HUES6 (cell line): Measurements from ENCODE around the gene PPIB.

Experiments
- H3K27ac ChIP-seq: 2 replicates; pipeline ENCODE4 v1.7.0; 2013; ENCODE audit warnings: low read depth, mild to moderate bottlenecking, low read length, inconsistent platforms
- H3K27me3 ChIP-seq: 2 replicates; pipeline ENCODE4 v1.6.1; 2013; ENCODE audit warnings: low read length; ENCODE audit not compliant: control insufficient read depth, insufficient read depth
- H3K36me3 ChIP-seq: 2 replicates; pipeline ENCODE4 v1.6.1; 2013; ENCODE audit warnings: low read length; ENCODE audit not compliant: control insufficient read depth, insufficient read depth
- H3K4me1 ChIP-seq: 2 replicates; pipeline ENCODE4 v1.6.1; 2013; ENCODE audit warnings: low read length; ENCODE audit not compliant: control insufficient read depth, insufficient read depth
- H3K4me3 ChIP-seq: 2 replicates; pipeline ENCODE4 v1.5.1; 2013; ENCODE audit warnings: low read depth, low read length
- H3K9ac ChIP-seq: one replicate; pipeline ENCODE4 v1.6.1; 2013; ENCODE audit warnings: mild to moderate bottlenecking, low read length
- H3K9me3 ChIP-seq: 2 replicates; pipeline ENCODE4 v1.6.1; 2013; ENCODE audit warnings: low read depth, low read length; ENCODE audit not compliant: control insufficient read depth, insufficient read depth

Gene PPIB

DNA sequence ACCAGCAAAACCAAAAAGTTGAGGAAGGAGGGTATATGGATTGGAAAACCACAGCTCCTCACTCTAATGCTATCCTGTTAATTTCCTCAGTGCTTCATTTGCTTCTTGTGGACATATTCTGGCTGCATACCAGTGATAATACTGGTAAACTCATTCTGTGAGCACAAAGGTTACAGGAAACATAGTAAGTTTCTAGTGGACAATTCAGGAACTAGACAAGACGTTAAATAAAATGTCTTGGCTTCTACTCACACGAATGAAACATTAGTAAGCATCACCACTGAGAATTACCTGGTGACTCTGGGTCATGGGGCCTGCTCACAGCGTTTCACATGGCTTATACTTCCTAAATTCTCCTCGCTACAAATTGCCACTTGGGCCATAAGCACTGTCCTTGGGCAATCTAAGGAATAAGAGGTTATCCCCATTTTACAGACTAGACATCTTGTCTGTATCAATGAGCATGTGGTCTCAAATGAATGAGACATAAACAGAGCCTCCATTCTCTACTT is 20.1 kb upstream of the PPIB start:
- H3K9ac ChIP-seq = no peak overlapping the region
- H3K27ac ChIP-seq = no peak overlapping the region
- H3K36me3 ChIP-seq = peaks cover 17% of the 10 kb centered on the region; the same call in 1 of the 2 replicates
- H3K4me3 ChIP-seq = no peak overlapping the region
- H3K27me3 ChIP-seq = no peaks in the 10 kb centered on the region
- no peaks in the 10 kb centered on the region for H3K4me1 ChIP-seq
- H3K9me3 ChIP-seq = no peaks in the 10 kb centered on the region

DNA sequence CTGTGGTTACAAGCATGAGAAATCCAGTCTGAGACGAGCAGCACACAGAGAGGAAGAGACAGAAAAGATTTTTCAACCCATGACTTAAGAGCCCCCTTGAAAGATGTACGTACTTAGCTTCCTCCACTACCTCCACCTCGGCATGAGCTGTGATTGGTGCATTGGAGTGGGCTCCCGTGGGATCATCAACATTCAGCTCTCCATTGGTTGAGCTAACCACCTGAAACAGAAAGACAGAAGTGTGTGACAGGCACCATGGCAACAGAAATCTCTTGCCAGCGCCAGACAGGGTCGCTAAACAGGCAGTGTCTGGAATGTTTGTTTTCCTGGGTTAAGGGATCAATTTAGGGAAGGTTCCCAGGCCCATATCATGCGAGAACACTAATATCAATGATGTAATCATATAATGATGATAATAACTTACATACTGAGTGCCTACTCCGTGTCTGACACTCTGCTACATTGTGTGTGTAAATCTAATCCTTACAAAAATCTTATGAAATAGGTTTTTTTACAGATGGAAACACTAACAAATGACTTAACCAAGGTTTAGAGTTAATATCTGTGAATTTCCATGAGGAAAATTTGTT is 17.5 kb upstream of the PPIB start:
- Histone ChIP-seq H3K4me3 (no peak overlapping the region), H3K9ac (no peak overlapping the region), H3K9me3 (no peaks in the 10 kb centered on the region), H3K4me1 (no peaks in the 10 kb centered on the region), H3K27me3 (no peaks in the 10 kb centered on the region), H3K36me3 (peaks cover 22% of the 10 kb centered on the region; the same call in 1 of the 2 replicates), H3K27ac (no peak overlapping the region)

DNA sequence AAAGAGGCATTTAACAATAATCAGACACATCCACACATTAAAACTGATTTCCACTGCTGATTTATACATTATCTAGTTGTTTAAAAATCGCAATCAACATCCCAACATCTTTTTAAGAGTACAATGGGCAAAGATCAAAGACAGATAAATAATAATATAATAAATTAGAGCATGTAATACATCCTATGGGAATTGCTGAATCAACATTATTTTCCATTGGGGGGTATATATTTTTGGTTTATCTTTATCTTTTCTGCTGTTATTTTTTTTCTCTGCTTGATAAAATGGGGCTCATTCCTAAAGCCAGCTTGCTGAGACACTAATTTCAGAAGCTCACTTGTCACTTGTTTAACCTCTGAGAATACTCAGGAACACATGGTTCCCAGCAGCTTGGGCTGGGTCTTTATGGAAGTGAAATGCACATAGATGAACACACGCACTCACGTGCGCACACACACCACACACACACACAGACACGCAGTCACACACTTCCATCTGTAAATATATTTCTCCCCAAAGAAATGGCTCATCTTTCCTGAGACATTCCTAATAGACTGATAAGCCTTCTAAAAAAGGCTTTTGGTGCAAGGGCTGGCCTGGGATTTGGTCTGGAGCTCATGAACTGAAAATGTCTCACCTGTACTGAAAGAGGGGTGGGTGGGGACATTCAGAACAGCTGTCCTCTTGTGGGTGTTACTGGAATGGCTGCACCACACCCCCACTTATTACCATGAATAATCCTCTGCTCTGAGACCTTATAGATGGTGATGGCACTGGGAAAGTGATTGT is 3.5 kb upstream of the PPIB start:
- Histone ChIP-seq H3K4me1 (peaks cover 15% of the 10 kb centered on the region), H3K9ac (no peak overlapping the region), H3K36me3 (peaks cover 13% of the 10 kb centered on the region), H3K27me3 (no peaks in the 10 kb centered on the region), H3K9me3 (no peaks in the 10 kb centered on the region), H3K27ac (no peak overlapping the region), H3K4me3 (no peak overlapping the region)

DNA sequence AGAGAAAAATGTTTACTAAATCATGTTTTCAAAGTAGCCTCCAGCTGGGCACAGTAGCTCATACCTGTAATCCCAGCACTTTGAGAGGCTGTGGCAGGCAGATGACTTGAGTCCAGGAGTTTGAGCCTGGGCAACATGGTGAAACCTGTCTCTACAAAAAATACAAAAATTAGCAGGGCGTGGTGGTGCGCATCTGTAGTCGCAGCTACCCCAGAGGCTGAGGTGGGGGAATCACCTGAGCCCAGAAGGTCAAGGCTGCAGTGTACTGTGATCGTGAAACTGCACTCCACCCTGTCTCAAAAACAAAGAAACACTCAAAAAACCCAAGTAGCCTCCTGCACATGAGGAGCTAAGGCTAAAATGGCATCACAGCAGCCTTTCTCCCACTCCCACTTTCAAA is 1.6 kb upstream of the PPIB start:
- Histone ChIP-seq H3K4me1 (peaks cover 15% of the 10 kb centered on the region), H3K9ac (no peak overlapping the region), H3K36me3 (peaks cover 22% of the 10 kb centered on the region), H3K4me3 (no peak overlapping the region), H3K27me3 (no peaks in the 10 kb centered on the region), H3K27ac (no peak overlapping the region), H3K9me3 (no peaks in the 10 kb centered on the region)

DNA sequence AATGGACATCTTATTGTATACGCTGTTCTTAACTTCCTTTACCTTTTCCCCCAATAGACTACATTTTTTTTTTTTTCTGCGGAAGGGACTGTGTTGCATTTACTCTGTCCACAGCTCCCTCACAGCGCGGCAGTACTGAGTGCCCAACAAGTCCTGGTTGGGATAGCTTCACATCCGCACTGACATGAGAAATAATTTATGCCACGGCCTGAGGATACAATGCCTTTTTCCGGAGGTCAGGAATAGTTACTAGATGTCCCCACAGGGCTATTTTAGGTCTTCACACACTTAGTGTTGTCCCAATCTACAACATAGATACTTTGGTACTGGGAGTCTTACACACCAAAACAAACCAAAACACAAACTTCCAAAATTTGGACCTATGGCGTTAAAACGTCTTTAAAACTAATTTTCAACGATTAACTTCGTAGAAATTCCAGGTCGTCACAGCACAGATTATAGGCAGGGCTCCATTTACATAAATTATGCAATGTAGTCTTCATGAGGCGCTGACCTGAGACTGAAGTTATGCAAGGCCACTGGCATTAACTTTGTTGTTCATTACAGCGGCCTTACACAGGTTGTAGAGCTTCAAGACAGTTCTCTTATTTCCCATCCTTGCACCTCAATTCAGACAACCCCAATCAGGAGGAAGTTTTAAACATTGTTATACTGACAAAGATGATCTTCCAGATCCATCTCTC is 989 bp upstream of the PPIB start:
- Histone ChIP-seq H3K9ac (peak overlapping the region; percentile 48), H3K4me3 (peak overlapping the region; percentile 98), H3K27me3 (no peaks in the 10 kb centered on the region), H3K4me1 (peaks cover 15% of the 10 kb centered on the region), H3K9me3 (no peaks in the 10 kb centered on the region), H3K36me3 (peaks cover 28% of the 10 kb centered on the region), H3K27ac (no peak overlapping the region)

DNA sequence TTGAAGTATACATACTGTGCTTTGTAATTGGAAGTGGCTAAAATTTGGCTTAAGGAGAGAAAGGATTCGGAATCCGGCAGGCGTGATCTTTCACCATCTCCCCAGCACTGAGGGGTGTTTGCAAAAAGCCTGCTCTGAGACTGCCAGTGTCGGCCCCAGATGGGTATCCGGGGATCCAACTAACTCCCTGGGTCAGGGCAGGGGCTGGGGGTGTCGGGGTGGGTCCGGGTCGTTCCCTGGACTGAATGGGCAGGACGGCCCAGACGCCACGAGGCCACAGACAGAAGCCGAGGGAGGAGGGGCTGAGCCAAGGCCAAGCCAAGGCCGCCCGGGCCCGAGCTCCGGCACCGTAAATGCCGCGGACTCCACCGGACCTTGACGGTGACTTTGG is 349 bp downstream of the PPIB start:
- H3K9me3 ChIP-seq = no peaks in the 10 kb centered on the region
- peak overlapping the region; percentile 99 for H3K9ac ChIP-seq
- H3K27me3 ChIP-seq = no peaks in the 10 kb centered on the region
- H3K4me1 ChIP-seq = peaks cover 15% of the 10 kb centered on the region
- H3K36me3 ChIP-seq = peaks cover 41% of the 10 kb centered on the region
- H3K27ac ChIP-seq = peak overlapping the region; percentile 91
- H3K4me3 ChIP-seq = peak overlapping the region; percentile 98

DNA sequence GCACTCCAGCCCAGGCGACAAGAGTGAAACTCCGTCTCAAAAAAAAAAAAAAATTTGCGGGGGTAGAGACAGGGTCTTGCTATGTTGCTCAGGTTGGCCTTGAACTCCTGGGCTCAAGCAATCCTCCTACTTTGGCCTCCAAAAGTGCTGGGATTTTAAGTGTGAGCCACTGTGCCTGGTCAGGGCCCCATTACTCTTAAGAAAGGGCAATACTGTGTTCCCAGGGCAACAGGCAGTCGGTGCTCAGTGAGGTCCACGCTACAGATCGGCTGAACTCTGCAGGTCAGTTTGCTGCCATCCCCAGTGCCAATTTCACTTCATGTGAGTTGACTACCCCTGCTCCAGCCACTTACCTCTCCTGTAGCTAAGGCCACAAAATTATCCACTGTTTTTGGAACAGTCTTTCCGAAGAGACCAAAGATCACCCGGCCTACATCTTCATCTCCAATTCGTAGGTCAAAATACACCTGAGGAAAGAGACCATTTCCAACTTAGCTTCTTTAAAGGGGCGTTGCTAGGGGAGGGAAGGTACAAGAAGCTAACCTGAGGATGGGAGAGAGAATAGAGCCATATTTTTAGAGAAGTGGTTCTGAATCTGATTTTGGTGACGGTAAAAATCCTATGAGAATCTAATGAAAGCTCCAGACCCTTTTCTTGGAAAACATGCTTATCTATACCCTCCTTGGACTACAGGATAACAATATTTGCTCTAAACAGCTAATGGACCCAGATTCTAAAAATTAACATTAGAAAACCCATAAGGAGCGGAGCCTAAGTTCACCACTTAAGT is 939 bp downstream of the PPIB start:
- Histone ChIP-seq H3K27ac (peak overlapping the region; percentile 91), H3K4me1 (peaks cover 15% of the 10 kb centered on the region), H3K4me3 (peak overlapping the region; percentile 98), H3K36me3 (peaks cover 47% of the 10 kb centered on the region), H3K9me3 (no peaks in the 10 kb centered on the region), H3K9ac (peak overlapping the region; percentile 99), H3K27me3 (no peaks in the 10 kb centered on the region)

DNA sequence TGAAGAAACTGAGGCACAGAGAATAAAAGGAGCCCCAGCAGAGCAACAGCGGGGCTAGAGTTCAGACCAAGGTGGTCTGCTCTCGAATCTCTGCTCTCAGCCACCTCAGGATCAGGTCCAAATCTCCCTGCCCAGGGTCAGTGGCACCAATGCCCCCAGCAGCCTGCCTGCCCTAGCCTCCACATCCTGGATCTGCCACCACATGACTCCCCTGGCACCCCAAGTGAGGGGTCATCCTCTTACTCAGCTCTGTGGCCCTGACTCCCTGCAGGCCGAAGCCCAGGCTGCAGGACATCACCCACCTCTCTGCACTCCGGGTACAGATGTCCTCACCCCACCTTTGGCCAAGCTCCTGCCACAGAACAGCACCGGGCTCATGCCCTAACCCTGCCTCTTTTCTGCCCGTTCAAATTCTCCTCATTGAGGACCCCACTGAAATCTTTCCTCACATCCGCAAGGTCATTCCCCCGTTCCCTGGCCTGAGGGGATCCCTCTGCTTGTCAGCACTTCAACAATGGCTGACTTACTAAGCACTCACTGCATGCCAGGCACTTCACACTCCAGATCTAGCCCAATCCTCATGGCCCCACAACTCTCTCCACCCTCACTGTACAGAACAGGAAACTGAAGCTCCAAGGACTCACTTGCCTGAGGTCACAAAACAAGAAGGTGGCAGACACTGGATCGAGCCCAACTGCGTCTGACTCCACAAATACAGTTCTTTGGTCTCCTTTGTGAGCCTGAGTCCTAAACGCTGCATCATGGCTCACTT is 4.3 kb downstream of the PPIB start:
- Histone ChIP-seq H3K27me3 (no peaks in the 10 kb centered on the region), H3K9me3 (no peaks in the 10 kb centered on the region), H3K27ac (no peak overlapping the region), H3K4me1 (peaks cover 11% of the 10 kb centered on the region), H3K4me3 (no peak overlapping the region), H3K36me3 (peaks cover 73% of the 10 kb centered on the region), H3K9ac (no peak overlapping the region)

DNA sequence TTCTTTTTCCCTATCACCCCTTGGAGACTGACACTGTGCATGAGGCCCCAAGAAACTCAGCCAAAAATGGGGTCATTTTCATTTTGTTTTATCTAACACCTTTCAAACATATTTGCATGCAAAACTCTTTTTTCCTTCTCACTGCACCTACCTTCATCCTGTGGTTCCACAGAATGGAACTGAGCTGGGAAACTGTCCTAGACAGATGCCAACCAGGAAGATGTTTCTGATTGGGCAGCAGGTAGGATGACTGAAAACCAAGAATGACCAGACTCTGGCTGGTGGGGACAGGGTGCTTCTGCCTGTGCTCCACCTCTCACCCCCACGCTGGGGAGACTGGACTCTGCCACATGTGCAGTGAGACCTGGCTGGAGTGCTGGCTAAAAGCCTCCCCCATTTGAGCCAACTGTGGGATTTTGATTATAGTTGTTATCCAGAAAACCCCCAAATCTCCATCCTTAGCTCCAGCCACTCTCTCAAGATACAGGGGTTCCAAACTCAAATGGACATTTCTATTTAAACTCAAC is 5.2 kb downstream of the PPIB start:
- no peak overlapping the region for H3K4me3 ChIP-seq
- H3K9me3 ChIP-seq = no peaks in the 10 kb centered on the region
- H3K9ac ChIP-seq = no peak overlapping the region
- H3K27ac ChIP-seq = no peak overlapping the region
- H3K27me3 ChIP-seq = peaks cover 8% of the 10 kb centered on the region
- H3K4me1 ChIP-seq = peaks cover 12% of the 10 kb centered on the region
- peaks cover 73% of the 10 kb centered on the region for H3K36me3 ChIP-seq
